ENCODE data around the gene CSTB. TPM values are rescaled to one million over a fixed set of nuclear protein-coding genes. Genes with fewer than 3 reads are reported as not detected.

CSTB gene
- polyA plus RNA-seq, 1 experiment = 58.2 TPM

GRCh38 chr21:43774163-43774562, 1.9 kb downstream of the CSTB start:
- no peak for DNase-seq (ENCODE audit: low read depth)
- Histone ChIP-seq H3K27me3 (ENCODE audit: control insufficient read depth, insufficient read depth, low read length) (no peaks in the 10 kb centered on the region), H3K4me3 (ENCODE audit: low read depth, low read length) (no peak overlapping the region), H3K36me3 (ENCODE audit: control insufficient read depth, insufficient read depth, low read length) (peaks cover 8% of the 10 kb centered on the region)
- CTCF ChIA-PET = interaction anchor here (1.1 kb wide), 1 partner anchor 15 kb away, joined by 3 read pairs; no protein-coding TSS in a partner anchor
- no peak for TF ChIP-seq CTCF (IDR thresholded peaks at IDR 0.05; ENCODE audit: insufficient read depth, low read depth, low read length)
- POLR2A ChIA-PET = no interaction called here

- Histone ChIP-seq H3K4me3 (ENCODE audit: low read depth, low read length) (no peak overlapping the region), H3K27me3 (ENCODE audit: control insufficient read depth, insufficient read depth, low read length) (no peaks in the 10 kb centered on the region), H3K36me3 (ENCODE audit: control insufficient read depth, insufficient read depth, low read length) (peaks cover 8% of the 10 kb centered on the region)
- POLR2A ChIA-PET = no interaction called here
- no peak for DNase-seq (ENCODE audit: low read depth)
- no peak for TF ChIP-seq CTCF (IDR thresholded peaks at IDR 0.05; ENCODE audit: insufficient read depth, low read depth, low read length)
- CTCF ChIA-PET = interaction anchor here (0.6 to 1.1 kb wide), 2 partner anchors 18 to 203 kb away, joined by 3 to 7 read pairs; partner anchors contain the start of gene RRP1
Observed at GRCh38 chr21:43772425-43772821, 3.7 kb downstream of the CSTB start.

- H3K36me3 ChIP-seq (ENCODE audit: control insufficient read depth, insufficient read depth, low read length) = peaks cover 8% of the 10 kb centered on the region
- no peaks in the 10 kb centered on the region for H3K27me3 ChIP-seq (ENCODE audit: control insufficient read depth, insufficient read depth, low read length)
- no peak for TF ChIP-seq CTCF (IDR thresholded peaks at IDR 0.05; ENCODE audit: insufficient read depth, low read depth, low read length)
- no peak for DNase-seq (ENCODE audit: low read depth)
- ChIA-PET POLR2A (no interaction called here), CTCF (interaction anchor here (0.6 to 1.5 kb wide), 4 partner anchors 11 to 203 kb away, joined by 3 to 7 read pairs (median 3); partner anchors contain the start of gene RRP1)
- H3K4me3 ChIP-seq (ENCODE audit: low read depth, low read length) = no peak overlapping the region
Observed at GRCh38 chr21:43771698-43772424, 4.2 kb downstream of the CSTB start.

- Histone ChIP-seq H3K27me3 (ENCODE audit: control insufficient read depth, insufficient read depth, low read length) (no peaks in the 10 kb centered on the region), H3K36me3 (ENCODE audit: control insufficient read depth, insufficient read depth, low read length) (peaks cover 8% of the 10 kb centered on the region), H3K4me3 (ENCODE audit: low read depth, low read length) (no peak overlapping the region)
- CTCF ChIA-PET = interaction anchor here (1.5 kb wide), 1 partner anchor 12 kb away, joined by 3 read pairs; no protein-coding TSS in a partner anchor
- TF ChIP-seq CTCF (IDR thresholded peaks at IDR 0.05; ENCODE audit: insufficient read depth, low read depth, low read length) = no peak
- DNase-seq (ENCODE audit: low read depth) = no peak
- POLR2A ChIA-PET = no interaction called here
Observed at GRCh38 chr21:43771199-43771675, 4.9 kb downstream of the CSTB start.

- ChIA-PET CTCF (no interaction called here), POLR2A (no interaction called here)
- Histone ChIP-seq H3K36me3 (ENCODE audit: control insufficient read depth, insufficient read depth, low read length) (peaks cover 8% of the 10 kb centered on the region), H3K27me3 (ENCODE audit: control insufficient read depth, insufficient read depth, low read length) (no peaks in the 10 kb centered on the region), H3K4me3 (ENCODE audit: low read depth, low read length) (no peak overlapping the region)
- TF ChIP-seq CTCF (IDR thresholded peaks at IDR 0.05; ENCODE audit: insufficient read depth, low read depth, low read length) = no peak
- DNase-seq (ENCODE audit: low read depth) = no peak
Observed at GRCh38 chr21:43770066-43770655, 5.9 kb downstream of the CSTB start.
